Suprapubic skin (tissue), 4 donors: ENCODE results near the gene ACP7.

Source experiments
- EP300 ChIP-seq: sonication (generic); formaldehyde crosslinking; IDR thresholded peaks from one replicate; pipeline ENCODE4 v1.6.1; 2017; ENCODE audit warnings: antibody characterized with exemption
- POLR2A ChIP-seq, 2 donors: fragments of 450-650 bp; IDR thresholded peaks; one replicate each; pipeline ENCODE4 v1.6.1; 2017; ENCODE audit warnings: antibody characterized with exemption in 2 of 2, mild to moderate bottlenecking in 2 of 2, moderate library complexity in 2 of 2
- POLR2AphosphoS5 ChIP-seq, 3 donors: sonication (generic); formaldehyde crosslinking; IDR thresholded peaks; one replicate each; pipeline ENCODE4 v1.6.1; 2017; ENCODE audit warnings: antibody characterized with exemption in 3 of 3
- TF ChIP-seq, protein P1 (sequence below), 2 donors: fragments of 200-600 bp in 1 of 2; fragments of 450-650 bp in 1 of 2; sonication (generic) in 1 of 2; IDR thresholded peaks; one replicate each; pipeline ENCODE4 v1.5.1; 2016 to 2019; ENCODE audit warnings: antibody characterized with exemption in 2 of 2, mild to moderate bottlenecking in 1 of 2, moderate library complexity in 1 of 2

DNA sequence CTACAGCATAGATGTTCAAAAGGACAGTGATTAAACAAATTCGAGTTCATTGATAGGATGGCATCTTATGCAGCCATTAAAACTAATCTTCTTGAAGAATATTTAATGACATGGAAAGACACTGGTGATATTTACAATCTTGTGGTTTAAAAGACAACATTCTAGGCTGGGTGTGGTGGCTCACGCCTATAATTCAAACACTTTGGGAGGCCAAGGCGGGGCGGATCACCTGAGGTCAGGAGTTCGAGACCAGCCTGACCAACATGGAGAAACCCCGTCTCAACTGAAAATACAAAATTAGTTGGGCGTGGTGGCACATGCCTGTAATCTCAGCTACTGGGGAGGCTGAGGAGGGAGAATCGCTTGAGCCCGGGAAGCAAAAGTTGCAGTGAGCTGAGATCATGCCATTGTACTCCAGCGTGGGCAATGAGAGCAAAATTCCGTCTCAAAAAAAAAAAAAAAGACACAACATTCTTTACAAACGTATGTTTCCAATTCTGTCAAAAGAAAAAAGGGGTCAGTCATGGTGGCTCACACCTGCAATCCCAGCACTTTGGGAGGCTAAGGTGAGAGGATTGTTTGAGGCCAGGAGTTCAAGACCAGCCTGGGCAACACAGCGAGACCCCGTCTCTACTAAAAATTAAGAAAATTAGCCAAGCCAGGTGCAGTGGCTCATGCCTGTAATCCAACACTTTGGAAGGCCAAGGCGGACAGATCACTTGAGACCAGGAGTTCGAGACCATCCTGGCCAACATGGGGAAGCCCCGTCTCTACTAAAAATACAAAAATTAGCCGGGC, 39.0 kb downstream of the ACP7 start:
- TF ChIP-seq, protein P1, sequence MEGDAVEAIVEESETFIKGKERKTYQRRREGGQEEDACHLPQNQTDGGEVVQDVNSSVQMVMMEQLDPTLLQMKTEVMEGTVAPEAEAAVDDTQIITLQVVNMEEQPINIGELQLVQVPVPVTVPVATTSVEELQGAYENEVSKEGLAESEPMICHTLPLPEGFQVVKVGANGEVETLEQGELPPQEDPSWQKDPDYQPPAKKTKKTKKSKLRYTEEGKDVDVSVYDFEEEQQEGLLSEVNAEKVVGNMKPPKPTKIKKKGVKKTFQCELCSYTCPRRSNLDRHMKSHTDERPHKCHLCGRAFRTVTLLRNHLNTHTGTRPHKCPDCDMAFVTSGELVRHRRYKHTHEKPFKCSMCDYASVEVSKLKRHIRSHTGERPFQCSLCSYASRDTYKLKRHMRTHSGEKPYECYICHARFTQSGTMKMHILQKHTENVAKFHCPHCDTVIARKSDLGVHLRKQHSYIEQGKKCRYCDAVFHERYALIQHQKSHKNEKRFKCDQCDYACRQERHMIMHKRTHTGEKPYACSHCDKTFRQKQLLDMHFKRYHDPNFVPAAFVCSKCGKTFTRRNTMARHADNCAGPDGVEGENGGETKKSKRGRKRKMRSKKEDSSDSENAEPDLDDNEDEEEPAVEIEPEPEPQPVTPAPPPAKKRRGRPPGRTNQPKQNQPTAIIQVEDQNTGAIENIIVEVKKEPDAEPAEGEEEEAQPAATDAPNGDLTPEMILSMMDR (IDR thresholded peaks at IDR 0.05): no peak
- TF ChIP-seq POLR2A (IDR thresholded peaks at IDR 0.05): no peak
- no peak for TF ChIP-seq POLR2AphosphoS5 (IDR thresholded peaks at IDR 0.05)
- no peak for TF ChIP-seq EP300
